ENCODE measurements around the gene TPP2. TPM values are rescaled to one million over a fixed set of nuclear protein-coding genes. Genes with fewer than 3 reads are reported as not detected.

TPP2 gene
- total RNA-seq, 1 experiment from 2014 or later = 31.6 TPM

- no peak overlapping the region for H3K27ac ChIP-seq (ENCODE audit: low read length)
- H3K4me1 ChIP-seq (ENCODE audit: control insufficient read depth, insufficient read depth, low read length) = peaks cover 3% of the 10 kb centered on the region; the same call in 1 of the 2 replicates
- no TSS peak for BruUV-seq (replicated peaks)
- POLR2A ChIA-PET = no interaction called here
- intact Hi-C loops (cut with micrococcal nuclease; ENCODE audit: unreplicated experiment) = no loop called here
- no peaks in the 10 kb centered on the region for H3K27me3 ChIP-seq (ENCODE audit: control insufficient read depth, insufficient read depth, low read length)
- H3K36me3 ChIP-seq (ENCODE audit: control insufficient read depth, insufficient read depth, low read length) = peaks cover 9% of the 10 kb centered on the region; the same call in 1 of the 2 replicates
- CTCF ChIA-PET = no interaction called here
- in situ Hi-C loops (cut with HindIII; ENCODE audit: low pct_unique_long_range_greater_than_20kb, low sequenced_read_pairs) = no loop called here
- no peak for DNase-seq (ENCODE audit: low read depth, low spot score)
- no peaks in the 10 kb centered on the region for H3K9me3 ChIP-seq (ENCODE audit: control insufficient read depth, insufficient read depth, low read depth, low read length)
- ATAC-seq = no peak
- no peak for TF ChIP-seq REST (IDR thresholded peaks at IDR 0.05; ENCODE audit: insufficient read depth in 1 of 2, low read depth in 2 of 2, low read length in 1 of 2)
- TF ChIP-seq CTCF (IDR thresholded peaks at IDR 0.05) = no peak
- no peak for TF ChIP-seq TCF7L2 (IDR thresholded peaks at IDR 0.05; ENCODE audit: low read depth, low read length)
- no peak for TF ChIP-seq POLR2AphosphoS5 (IDR thresholded peaks at IDR 0.05; ENCODE audit: low read depth, low read length)
- no peak for TF ChIP-seq SIN3A (IDR thresholded peaks at IDR 0.05; ENCODE audit: borderline replicate concordance, insufficient read depth, low read depth, low read length)
- no peak overlapping the region for H3K4me3 ChIP-seq (ENCODE audit: low read depth in 2 of 2, low read length in 2 of 2)
Observed at GRCh38 chr13:102599426-102600012, 2.7 kb downstream of the TPP2 start.

GRCh38 chr13:102606537-102607309 is 9.9 kb downstream of the TPP2 start:
- TF ChIP-seq TCF7L2 (IDR thresholded peaks at IDR 0.05; ENCODE audit: low read depth, low read length) (no peak), SIN3A (IDR thresholded peaks at IDR 0.05; ENCODE audit: borderline replicate concordance, insufficient read depth, low read depth, low read length) (no peak), CTCF (IDR thresholded peaks at IDR 0.05) (no peak), REST (IDR thresholded peaks at IDR 0.05; ENCODE audit: insufficient read depth in 1 of 2, low read depth in 2 of 2, low read length in 1 of 2) (no peak), POLR2AphosphoS5 (IDR thresholded peaks at IDR 0.05; ENCODE audit: low read depth, low read length) (no peak)
- in situ Hi-C loops (cut with HindIII; ENCODE audit: low pct_unique_long_range_greater_than_20kb, low sequenced_read_pairs) (no loop called here), intact Hi-C loops (cut with micrococcal nuclease; ENCODE audit: unreplicated experiment) (no loop called here)
- Histone ChIP-seq H3K36me3 (ENCODE audit: control insufficient read depth, insufficient read depth, low read length) (no peaks in the 10 kb centered on the region; the same call in 1 of the 2 replicates), H3K27ac (ENCODE audit: low read length) (no peak overlapping the region), H3K27me3 (ENCODE audit: control insufficient read depth, insufficient read depth, low read length) (no peaks in the 10 kb centered on the region), H3K4me1 (ENCODE audit: control insufficient read depth, insufficient read depth, low read length) (no peaks in the 10 kb centered on the region), H3K4me3 (ENCODE audit: low read depth in 2 of 2, low read length in 2 of 2) (no peak overlapping the region), H3K9me3 (ENCODE audit: control insufficient read depth, insufficient read depth, low read depth, low read length) (no peaks in the 10 kb centered on the region)
- DNase-seq (ENCODE audit: low read depth, low spot score) (no peak), ATAC-seq (no peak)
- ChIA-PET POLR2A (no interaction called here), CTCF (no interaction called here)
- no TSS peak for BruUV-seq (replicated peaks)

Measured in Panc1 (cell line).